PC-9 (cell line): ENCODE data around the gene THADA. TPM values are rescaled to one million over a fixed set of nuclear protein-coding genes. Genes with fewer than 3 reads are reported as not detected.

Experiments
- BruUV-seq: library from RNA; stranded (reverse); fragments of 400-500 nt; replicated peaks from 2 replicates; lab custom pipeline; 2021; lab: Mats Ljungman, UMichigan
- CTCF ChIA-PET: fragments of 300-600 bp; sonication (Branson Sonifier 250); formaldehyde crosslinking; loops from one replicate; lab custom pipeline; 2022; ENCODE audit warnings: antibody characterized with exemption; lab: Charles Lee
- POLR2A ChIA-PET: fragments of 300-600 bp; sonication (Branson Sonifier 250); formaldehyde crosslinking; loops from one replicate; lab custom pipeline; 2022; ENCODE audit warnings: antibody characterized with exemption; ENCODE audit not compliant: unreplicated experiment; lab: Charles Lee
- DNase-seq, 2 experiments: peaks; one replicate each; pipeline versions ENCODE4 v3.0.0 to v3.0.0-alpha.2; 2015 to 2022; ENCODE audit warnings: mixed read lengths in 1 of 2
- H2AFZ ChIP-seq: fragments of 200-600 bp; sonication (generic); 2 replicates; pipeline ENCODE4 v1.8.1; 2017; ENCODE audit warnings: antibody characterized with exemption
- H3F3A ChIP-seq: fragments of 200-600 bp; sonication (generic); 2 replicates; pipeline ENCODE4 v1.8.1; 2017; ENCODE audit warnings: antibody characterized with exemption, mild to moderate bottlenecking, low read depth; ENCODE audit not compliant: insufficient read depth
- H3K27ac ChIP-seq: fragments of 200-600 bp; sonication (generic); 2 replicates; pipeline ENCODE4 v1.6.1; 2016; ENCODE audit warnings: mixed run types
- H3K27me3 ChIP-seq: fragments of 200-600 bp; sonication (generic); 2 replicates; pipeline ENCODE4 v1.6.1; 2016; ENCODE audit warnings: low read depth, mixed run types; ENCODE audit not compliant: insufficient read depth
- H3K36me3 ChIP-seq: fragments of 200-600 bp; sonication (generic); 2 replicates; pipeline ENCODE4 v1.6.1; 2016; ENCODE audit warnings: low read depth, mixed run types
- H3K4me1 ChIP-seq: fragments of 200-600 bp; sonication (generic); replicated peaks from 2 replicates; pipeline ENCODE4 v1.6.1; 2016; ENCODE audit warnings: mixed run types; ENCODE audit not compliant: insufficient read depth
- H3K4me2 ChIP-seq: fragments of 200-600 bp; sonication (generic); 2 replicates; pipeline ENCODE4 v1.6.1; 2017; ENCODE audit warnings: mixed run types
- H3K4me3 ChIP-seq: fragments of 200-600 bp; sonication (generic); 2 replicates; pipeline ENCODE4 v1.6.1; 2016; ENCODE audit warnings: mixed run types
- H3K79me2 ChIP-seq: fragments of 200-600 bp; sonication (generic); 2 replicates; pipeline ENCODE4 v1.6.1; 2017; ENCODE audit warnings: low read depth, mixed run types
- H3K9me2 ChIP-seq: fragments of 200-600 bp; sonication (generic); 2 replicates; pipeline ENCODE4 v1.8.1; 2017; ENCODE audit warnings: mild to moderate bottlenecking; ENCODE audit not compliant: insufficient read depth
- H3K9me3 ChIP-seq: fragments of 200-600 bp; sonication (generic); 2 replicates; pipeline ENCODE4 v1.8.1; 2016; ENCODE audit warnings: low read depth; ENCODE audit not compliant: insufficient read depth
- H4K20me1 ChIP-seq: fragments of 200-600 bp; sonication (generic); 2 replicates; pipeline ENCODE4 v1.8.1; 2017; ENCODE audit not compliant: insufficient read depth
- EZH2 ChIP-seq: fragments of 200-600 bp; sonication (generic); IDR thresholded peaks from 2 replicates; pipeline ENCODE4 v1.8.0; 2017; ENCODE audit warnings: antibody characterized with exemption, low read depth
- intact Hi-C: fragments of 100-400 bp; cut with micrococcal nuclease; formaldehyde crosslinking; loops from one replicate; pipeline ENCODE4 v1.10.0; 2022; ENCODE audit not compliant: unreplicated experiment
- total RNA-seq: library from RNA; stranded (reverse); gene quantifications from 2 replicates; pipeline ENCODE4 v1.2.3, GENCODE V29; 2021
- TF ChIP-seq, protein P1 (sequence below): fragments of 200-600 bp; sonication (generic); conservative IDR thresholded peaks from 2 replicates; pipeline ENCODE4 v1.6.1; 2017; ENCODE audit warnings: mixed run types, antibody characterized with exemption, mild to moderate bottlenecking, moderate library complexity

THADA gene
- total RNA-seq, 1 experiment from 2014 or later = 28.1 TPM

DNA sequence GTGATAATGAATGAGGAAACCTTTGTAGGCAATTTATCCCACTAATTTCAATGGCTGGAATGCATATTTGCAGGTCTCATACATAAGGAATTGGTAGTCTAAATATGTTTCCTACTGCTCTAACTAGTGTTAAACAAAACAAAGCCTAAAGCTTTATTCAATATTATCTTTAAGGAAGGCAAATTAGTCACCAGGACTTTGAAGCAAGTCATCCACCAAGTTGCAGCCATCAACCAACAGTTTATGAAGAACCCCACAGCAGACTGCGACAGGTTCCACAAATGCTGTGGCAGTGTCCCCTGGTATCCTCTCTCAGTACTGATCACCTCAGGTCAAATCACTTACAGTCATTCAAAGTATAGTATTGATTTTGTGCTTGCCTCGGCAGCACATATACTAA, 187.9 kb downstream of the THADA start:
- BruUV-seq = no TSS peak
- no peaks in the 10 kb centered on the region for H3K27me3 ChIP-seq
- no peak overlapping the region for H3K4me3 ChIP-seq
- H3K9me2 ChIP-seq = peaks cover 7% of the 10 kb centered on the region
- H3K27ac ChIP-seq = no peak overlapping the region
- intact Hi-C loops = no loop called here
- no peaks in the 10 kb centered on the region for H4K20me1 ChIP-seq
- DNase-seq = no peak
- ChIA-PET CTCF (no interaction called here), POLR2A (no interaction called here)
- H3F3A ChIP-seq = no peaks in the 10 kb centered on the region
- H2AFZ ChIP-seq = no peak overlapping the region
- peaks cover 13% of the 10 kb centered on the region for H3K4me1 ChIP-seq
- no peaks in the 10 kb centered on the region for H3K79me2 ChIP-seq
- TF ChIP-seq EZH2 = no peak
- TF ChIP-seq, protein P1, sequence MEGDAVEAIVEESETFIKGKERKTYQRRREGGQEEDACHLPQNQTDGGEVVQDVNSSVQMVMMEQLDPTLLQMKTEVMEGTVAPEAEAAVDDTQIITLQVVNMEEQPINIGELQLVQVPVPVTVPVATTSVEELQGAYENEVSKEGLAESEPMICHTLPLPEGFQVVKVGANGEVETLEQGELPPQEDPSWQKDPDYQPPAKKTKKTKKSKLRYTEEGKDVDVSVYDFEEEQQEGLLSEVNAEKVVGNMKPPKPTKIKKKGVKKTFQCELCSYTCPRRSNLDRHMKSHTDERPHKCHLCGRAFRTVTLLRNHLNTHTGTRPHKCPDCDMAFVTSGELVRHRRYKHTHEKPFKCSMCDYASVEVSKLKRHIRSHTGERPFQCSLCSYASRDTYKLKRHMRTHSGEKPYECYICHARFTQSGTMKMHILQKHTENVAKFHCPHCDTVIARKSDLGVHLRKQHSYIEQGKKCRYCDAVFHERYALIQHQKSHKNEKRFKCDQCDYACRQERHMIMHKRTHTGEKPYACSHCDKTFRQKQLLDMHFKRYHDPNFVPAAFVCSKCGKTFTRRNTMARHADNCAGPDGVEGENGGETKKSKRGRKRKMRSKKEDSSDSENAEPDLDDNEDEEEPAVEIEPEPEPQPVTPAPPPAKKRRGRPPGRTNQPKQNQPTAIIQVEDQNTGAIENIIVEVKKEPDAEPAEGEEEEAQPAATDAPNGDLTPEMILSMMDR = no peak
- H3K4me2 ChIP-seq = no peak overlapping the region
- no peaks in the 10 kb centered on the region; the same call in 1 of the 2 replicates for H3K9me3 ChIP-seq
- no peaks in the 10 kb centered on the region for H3K36me3 ChIP-seq

DNA sequence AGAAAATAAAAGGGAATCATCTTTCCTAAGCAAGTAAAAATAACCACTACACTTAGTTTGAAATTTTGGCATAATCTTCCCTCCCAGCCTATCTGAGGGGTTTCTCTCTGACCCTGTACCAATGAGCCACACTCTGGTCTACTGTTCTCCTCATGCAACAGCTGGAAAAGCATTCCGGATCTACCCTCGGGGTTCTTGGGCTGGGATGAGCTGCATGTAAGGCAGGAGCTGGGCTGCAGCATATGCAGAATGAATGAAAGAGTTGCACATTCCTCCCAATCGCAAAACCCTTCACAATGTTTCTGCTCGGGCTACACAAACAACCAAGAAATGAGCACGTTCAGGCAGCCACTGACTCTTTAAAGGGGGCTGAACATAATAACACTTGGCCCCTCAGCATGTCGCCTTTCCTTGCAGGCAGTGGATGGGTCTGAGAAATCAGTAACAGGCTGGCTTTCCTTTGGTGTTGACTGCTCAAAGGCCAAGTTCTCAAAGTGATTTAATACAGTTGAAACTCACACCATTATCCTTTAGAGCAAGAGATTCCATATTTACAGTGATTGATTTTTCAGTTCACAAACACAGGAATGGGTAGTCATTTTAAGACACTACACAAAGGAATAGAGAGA, 189.1 kb downstream of the THADA start:
- POLR2A ChIA-PET = no interaction called here
- Histone ChIP-seq H3K4me2 (no peak overlapping the region), H3K4me1 (peaks cover 1% of the 10 kb centered on the region), H3K9me2 (peaks cover 7% of the 10 kb centered on the region), H2AFZ (no peak overlapping the region), H3K4me3 (no peak overlapping the region), H3K27me3 (no peaks in the 10 kb centered on the region), H3K79me2 (no peaks in the 10 kb centered on the region), H4K20me1 (no peaks in the 10 kb centered on the region), H3K36me3 (no peaks in the 10 kb centered on the region), H3K9me3 (no peaks in the 10 kb centered on the region; the same call in 1 of the 2 replicates), H3F3A (no peaks in the 10 kb centered on the region), H3K27ac (no peak overlapping the region)
- CTCF ChIA-PET = interaction anchor here (0.5 kb wide), 1 partner anchor 170 kb away, joined by 3 read pairs; no protein-coding TSS in a partner anchor
- no TSS peak for BruUV-seq
- TF ChIP-seq EZH2 = no peak
- TF ChIP-seq, protein P1 = no peak
- no peak for DNase-seq
- intact Hi-C loops = no loop called here

DNA sequence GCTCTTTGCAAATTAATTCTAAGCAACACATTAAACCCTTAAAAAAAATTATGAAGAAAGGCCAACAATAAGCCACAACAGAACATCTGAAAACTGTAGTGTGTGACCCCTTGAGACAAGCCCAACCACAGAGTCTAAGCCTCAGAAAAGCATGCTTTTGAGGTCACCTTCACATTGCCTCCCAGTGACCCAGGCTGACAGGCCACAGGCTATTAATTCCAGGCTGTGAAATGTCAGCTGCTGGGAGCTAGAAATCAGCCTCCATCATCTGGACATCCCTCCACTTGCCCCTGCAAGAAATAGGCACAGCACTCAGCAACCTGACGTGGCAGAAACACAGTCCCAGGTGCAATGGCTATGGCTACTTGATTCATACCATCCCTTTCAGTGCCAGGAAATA, 190.0 kb downstream of the THADA start:
- CTCF ChIA-PET = interaction anchor here (0.5 to 0.7 kb wide), 2 partner anchors 62 to 135 kb away, joined by 3 to 8 read pairs; no protein-coding TSS in a partner anchor
- H3K79me2 ChIP-seq = no peaks in the 10 kb centered on the region
- TF ChIP-seq, protein P1 = no peak

More for the DNA sequence above, 190.0 kb downstream of the THADA start:
- no peaks in the 10 kb centered on the region for H4K20me1 ChIP-seq
- no peaks in the 10 kb centered on the region for H3K27me3 ChIP-seq
- H2AFZ ChIP-seq = no peak overlapping the region
- POLR2A ChIA-PET = no interaction called here
- peaks cover 7% of the 10 kb centered on the region for H3K9me2 ChIP-seq
- H3K27ac ChIP-seq = no peak overlapping the region
- no TSS peak for BruUV-seq
- H3K36me3 ChIP-seq = no peaks in the 10 kb centered on the region
- intact Hi-C loops = no loop called here
- no peaks in the 10 kb centered on the region for H3F3A ChIP-seq
- no peaks in the 10 kb centered on the region for H3K4me1 ChIP-seq
- no peak for DNase-seq
- no peak overlapping the region for H3K4me2 ChIP-seq
- H3K9me3 ChIP-seq = no peaks in the 10 kb centered on the region; the same call in 1 of the 2 replicates
- no peak overlapping the region for H3K4me3 ChIP-seq
